KMS-11 (cell line): ENCODE data around the gene PAPSS1.

Experiments
- H2AFZ ChIP-seq: fragments of 200-600 bp; sonication (generic); 2 replicates; pipeline ENCODE4 v1.6.1; 2016; ENCODE audit warnings: antibody characterized with exemption, mixed run types, low read depth
- H3K27ac ChIP-seq: fragments of 200-600 bp; sonication (generic); 2 replicates; pipeline ENCODE4 v1.6.1; 2016; ENCODE audit warnings: mild to moderate bottlenecking, mixed run types
- H3K27me3 ChIP-seq: fragments of 200-600 bp; sonication (generic); 2 replicates; pipeline ENCODE4 v1.6.1; 2017; ENCODE audit warnings: mild to moderate bottlenecking, low read depth, mixed run types, moderate library complexity; ENCODE audit not compliant: insufficient read depth
- H3K36me3 ChIP-seq: fragments of 200-600 bp; sonication (generic); 2 replicates; pipeline ENCODE4 v1.6.1; 2017; ENCODE audit warnings: mild to moderate bottlenecking, mixed run types; ENCODE audit not compliant: insufficient read depth
- H3K4me1 ChIP-seq: fragments of 200-600 bp; sonication (generic); 2 replicates; pipeline ENCODE4 v1.6.1; 2016; ENCODE audit warnings: mild to moderate bottlenecking, low read depth, mixed run types; ENCODE audit not compliant: poor library complexity, severe bottlenecking
- H3K4me2 ChIP-seq: fragments of 200-600 bp; sonication (generic); 2 replicates; pipeline ENCODE4 v1.7.0; 2016; ENCODE audit warnings: mild to moderate bottlenecking, mixed run types
- H3K4me3 ChIP-seq: fragments of 200-600 bp; sonication (generic); IDR thresholded peaks from 2 replicates; pipeline ENCODE4 v1.6.1; 2017; ENCODE audit warnings: low read depth, low read length, mixed read lengths; ENCODE audit not compliant: insufficient read depth
- H3K79me2 ChIP-seq: fragments of 200-600 bp; sonication (generic); 2 replicates; pipeline ENCODE4 v1.6.1; 2016; ENCODE audit warnings: low read depth, mixed run types; ENCODE audit not compliant: insufficient read depth
- H3K9ac ChIP-seq: fragments of 200-600 bp; sonication (generic); 2 replicates; pipeline ENCODE4 v1.6.1; 2016; ENCODE audit warnings: mild to moderate bottlenecking, mixed run types
- H4K20me1 ChIP-seq: fragments of 200-600 bp; sonication (generic); 2 replicates; pipeline ENCODE4 v1.6.1; 2016; ENCODE audit warnings: mild to moderate bottlenecking, mixed run types; ENCODE audit not compliant: insufficient read depth
- TF ChIP-seq, protein P1 (sequence below): fragments of 200-600 bp; sonication (generic); conservative IDR thresholded peaks from 2 replicates; pipeline ENCODE4 v1.6.1; 2017; ENCODE audit warnings: low read depth, mild to moderate bottlenecking, antibody characterized with exemption, low read length, moderate library complexity, mixed read lengths

Gene PAPSS1

DNA sequence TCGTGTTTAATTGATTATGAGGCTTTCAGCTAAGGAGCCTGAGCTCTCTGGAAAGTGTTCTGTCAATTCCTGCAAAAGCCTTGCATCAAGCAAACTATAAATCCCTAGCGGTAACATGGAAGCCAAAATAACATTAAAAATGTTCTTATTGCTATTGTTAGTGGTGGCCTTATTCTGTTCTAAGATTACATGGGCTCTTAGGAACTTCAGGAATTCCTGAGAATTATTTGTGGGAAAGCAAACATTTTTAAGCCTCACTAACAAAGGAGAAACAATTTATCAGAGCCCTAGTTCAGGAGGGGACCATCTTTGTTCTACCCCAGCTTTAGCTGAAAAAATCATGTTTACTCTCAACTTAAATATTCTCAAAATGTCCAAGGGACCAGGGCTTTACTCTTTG lies 119.6 kb downstream of the PAPSS1 start:
- H3K27ac ChIP-seq, result no peak overlapping the region
- TF ChIP-seq, protein P1, sequence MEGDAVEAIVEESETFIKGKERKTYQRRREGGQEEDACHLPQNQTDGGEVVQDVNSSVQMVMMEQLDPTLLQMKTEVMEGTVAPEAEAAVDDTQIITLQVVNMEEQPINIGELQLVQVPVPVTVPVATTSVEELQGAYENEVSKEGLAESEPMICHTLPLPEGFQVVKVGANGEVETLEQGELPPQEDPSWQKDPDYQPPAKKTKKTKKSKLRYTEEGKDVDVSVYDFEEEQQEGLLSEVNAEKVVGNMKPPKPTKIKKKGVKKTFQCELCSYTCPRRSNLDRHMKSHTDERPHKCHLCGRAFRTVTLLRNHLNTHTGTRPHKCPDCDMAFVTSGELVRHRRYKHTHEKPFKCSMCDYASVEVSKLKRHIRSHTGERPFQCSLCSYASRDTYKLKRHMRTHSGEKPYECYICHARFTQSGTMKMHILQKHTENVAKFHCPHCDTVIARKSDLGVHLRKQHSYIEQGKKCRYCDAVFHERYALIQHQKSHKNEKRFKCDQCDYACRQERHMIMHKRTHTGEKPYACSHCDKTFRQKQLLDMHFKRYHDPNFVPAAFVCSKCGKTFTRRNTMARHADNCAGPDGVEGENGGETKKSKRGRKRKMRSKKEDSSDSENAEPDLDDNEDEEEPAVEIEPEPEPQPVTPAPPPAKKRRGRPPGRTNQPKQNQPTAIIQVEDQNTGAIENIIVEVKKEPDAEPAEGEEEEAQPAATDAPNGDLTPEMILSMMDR, result no peak
- no peaks in the 10 kb centered on the region for H3K27me3 ChIP-seq
- H3K79me2 ChIP-seq, result no peaks in the 10 kb centered on the region
- no peaks in the 10 kb centered on the region for H4K20me1 ChIP-seq
- H3K4me3 ChIP-seq, result no peak overlapping the region
- H3K9ac ChIP-seq, result no peak overlapping the region
- no peak overlapping the region for H3K4me2 ChIP-seq
- H3K36me3 ChIP-seq, result no peaks in the 10 kb centered on the region
- no peaks in the 10 kb centered on the region for H3K4me1 ChIP-seq
- no peak overlapping the region for H2AFZ ChIP-seq

- H3K79me2 ChIP-seq, result no peaks in the 10 kb centered on the region
- no peak overlapping the region for H3K27ac ChIP-seq
- H3K4me2 ChIP-seq, result no peak overlapping the region
- H3K9ac ChIP-seq, result no peak overlapping the region
- no peak overlapping the region for H2AFZ ChIP-seq
- no peak overlapping the region for H3K4me3 ChIP-seq
- H3K4me1 ChIP-seq, result no peaks in the 10 kb centered on the region
- no peaks in the 10 kb centered on the region for H4K20me1 ChIP-seq
- no peaks in the 10 kb centered on the region for H3K36me3 ChIP-seq
- no peaks in the 10 kb centered on the region for H3K27me3 ChIP-seq
- TF ChIP-seq, protein P1, result no peak
These were observed 120.2 kb downstream of the PAPSS1 start for GRCh38 chr4:107599841-107600240.

GRCh38 chr4:107593230-107593629 lies 126.8 kb downstream of the PAPSS1 start:
- H3K4me2 ChIP-seq, result no peak overlapping the region
- H3K4me1 ChIP-seq, result no peaks in the 10 kb centered on the region
- H2AFZ ChIP-seq, result no peak overlapping the region

GRCh38 chr4:107592519-107592918 lies 127.5 kb downstream of the PAPSS1 start:
- Histone ChIP-seq H3K4me2 (no peak overlapping the region), H3K4me3 (no peak overlapping the region), H3K4me1 (no peaks in the 10 kb centered on the region), H3K36me3 (no peaks in the 10 kb centered on the region), H3K9ac (no peak overlapping the region), H4K20me1 (no peaks in the 10 kb centered on the region), H3K79me2 (no peaks in the 10 kb centered on the region), H3K27me3 (no peaks in the 10 kb centered on the region), H3K27ac (no peak overlapping the region), H2AFZ (no peak overlapping the region)
- TF ChIP-seq, protein P1, result no peak

More at GRCh38 chr4:107593230-107593629, 126.8 kb downstream of the PAPSS1 start:
- Histone ChIP-seq H3K79me2 (no peaks in the 10 kb centered on the region), H3K4me3 (no peak overlapping the region), H3K27me3 (no peaks in the 10 kb centered on the region), H3K27ac (no peak overlapping the region), H3K36me3 (no peaks in the 10 kb centered on the region), H3K9ac (no peak overlapping the region), H4K20me1 (no peaks in the 10 kb centered on the region)
- TF ChIP-seq, protein P1, result no peak
